MCF 10A (cell line): ENCODE data around the gene USP28. TPM values are rescaled to one million over a fixed set of nuclear protein-coding genes. Genes with fewer than 3 reads are reported as not detected.

Experiments used
- BruUV-seq: library from RNA; stranded (reverse); fragments of 400-500 nt; replicated peaks from 2 replicates; lab custom pipeline; 2021; lab: Mats Ljungman, UMichigan
- CTCF ChIA-PET: fragments of 300-600 bp; sonication (Branson Sonifier 250); formaldehyde crosslinking; extraction: SDS; loops from one replicate; lab custom pipeline; 2021; ENCODE audit warnings: antibody characterized with exemption, inconsistent platforms; lab: Yijun Ruan, JAX
- POLR2A ChIA-PET: fragments of 300-600, 350-650 bp; sonication (Branson Sonifier 250); formaldehyde crosslinking; extraction: SDS; loops from one replicate; lab custom pipeline; 2020; ENCODE audit warnings: antibody characterized with exemption, inconsistent platforms; lab: Yijun Ruan, JAX
- DNase-seq: peaks from one replicate; pipeline ENCODE4 v3.0.0-alpha.2; 2018; ENCODE audit not compliant: unreplicated experiment
- H3K27ac Mint-ChIP-seq: one replicate; pipeline ENCODE4 v1.8.0; 2022; ENCODE audit warnings: mild to moderate bottlenecking, low read depth, mixed read lengths; ENCODE audit not compliant: unreplicated experiment
- H3K27me3 Mint-ChIP-seq: one replicate; pipeline ENCODE4 v1.8.0; 2022; ENCODE audit warnings: mixed read lengths; ENCODE audit not compliant: insufficient read depth, unreplicated experiment
- H3K36me3 Mint-ChIP-seq: one replicate; pipeline ENCODE4 v1.8.0; 2022; ENCODE audit warnings: mild to moderate bottlenecking, moderate library complexity, mixed read lengths; ENCODE audit not compliant: insufficient read depth, unreplicated experiment
- H3K4me1 Mint-ChIP-seq: one replicate; pipeline ENCODE4 v1.8.0; 2022; ENCODE audit warnings: mixed read lengths; ENCODE audit not compliant: insufficient read depth, unreplicated experiment
- H3K4me3 Mint-ChIP-seq: one replicate; pipeline ENCODE4 v1.8.0; 2022; ENCODE audit warnings: mild to moderate bottlenecking, moderate library complexity, mixed read lengths; ENCODE audit not compliant: unreplicated experiment
- H3K9me3 Mint-ChIP-seq: one replicate; pipeline ENCODE4 v1.8.0; 2022; ENCODE audit warnings: mixed read lengths; ENCODE audit not compliant: unreplicated experiment
- intact Hi-C: fragments of 100-400 bp; cut with micrococcal nuclease; formaldehyde crosslinking; loops from 2 replicates; pipeline ENCODE4 v1.14.1; 2022
- total RNA-seq: library from RNA; stranded (reverse); gene quantifications from 2 replicates; pipeline ENCODE4 v1.2.3, GENCODE V29; 2022
- TF ChIP-seq, protein P1 (sequence below): fragments of 200-600 bp; IDR thresholded peaks from one replicate; pipeline ENCODE4 v1.8.0; 2022; ENCODE audit warnings: antibody characterized with exemption, mild to moderate bottlenecking; ENCODE audit not compliant: unreplicated experiment

USP28 gene
- total RNA-seq, 1 experiment from 2014 or later, result 17.2 TPM

DNA sequence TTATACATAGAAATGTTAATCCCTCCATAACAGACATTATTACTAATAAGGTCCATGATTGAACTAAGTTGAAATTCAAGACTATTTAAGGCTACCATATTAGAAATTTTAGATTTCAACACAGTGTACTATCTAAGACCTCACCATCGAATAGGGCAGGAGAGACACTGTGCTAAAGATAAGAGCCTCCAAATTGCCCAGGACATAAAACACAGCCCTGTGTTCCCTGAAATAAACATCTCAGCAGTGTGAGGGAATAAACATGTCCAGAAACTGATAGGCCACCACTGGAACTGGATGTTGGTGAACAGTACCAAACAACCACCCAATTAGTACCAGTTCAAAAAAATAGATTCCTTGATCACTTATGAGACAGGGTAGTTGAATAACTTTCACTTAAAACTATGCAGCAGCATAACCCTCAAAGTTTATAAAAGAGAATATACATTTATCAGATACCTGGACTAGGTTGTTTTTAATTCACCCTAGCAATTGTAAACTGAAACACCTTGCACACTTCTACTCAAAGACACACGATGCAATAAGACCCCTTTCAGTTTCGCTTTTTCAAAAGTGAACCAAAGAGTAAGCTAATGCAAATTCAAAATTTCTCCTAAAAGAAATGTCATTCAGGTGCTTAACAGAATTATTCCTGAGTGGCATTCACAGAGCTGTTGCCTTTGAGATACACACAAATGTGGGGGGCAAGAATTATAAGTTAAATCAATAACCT is 34.3 kb downstream of the USP28 start:
- POLR2A ChIA-PET, result no interaction called here
- intact Hi-C loops, result no loop called here
- no peaks in the 10 kb centered on the region for H3K9me3 Mint-ChIP-seq
- no peak overlapping the region for H3K4me3 Mint-ChIP-seq
- H3K36me3 Mint-ChIP-seq, result peaks cover 17% of the 10 kb centered on the region
- H3K4me1 Mint-ChIP-seq, result no peaks in the 10 kb centered on the region
- H3K27me3 Mint-ChIP-seq, result no peaks in the 10 kb centered on the region
- TF ChIP-seq, protein P1, sequence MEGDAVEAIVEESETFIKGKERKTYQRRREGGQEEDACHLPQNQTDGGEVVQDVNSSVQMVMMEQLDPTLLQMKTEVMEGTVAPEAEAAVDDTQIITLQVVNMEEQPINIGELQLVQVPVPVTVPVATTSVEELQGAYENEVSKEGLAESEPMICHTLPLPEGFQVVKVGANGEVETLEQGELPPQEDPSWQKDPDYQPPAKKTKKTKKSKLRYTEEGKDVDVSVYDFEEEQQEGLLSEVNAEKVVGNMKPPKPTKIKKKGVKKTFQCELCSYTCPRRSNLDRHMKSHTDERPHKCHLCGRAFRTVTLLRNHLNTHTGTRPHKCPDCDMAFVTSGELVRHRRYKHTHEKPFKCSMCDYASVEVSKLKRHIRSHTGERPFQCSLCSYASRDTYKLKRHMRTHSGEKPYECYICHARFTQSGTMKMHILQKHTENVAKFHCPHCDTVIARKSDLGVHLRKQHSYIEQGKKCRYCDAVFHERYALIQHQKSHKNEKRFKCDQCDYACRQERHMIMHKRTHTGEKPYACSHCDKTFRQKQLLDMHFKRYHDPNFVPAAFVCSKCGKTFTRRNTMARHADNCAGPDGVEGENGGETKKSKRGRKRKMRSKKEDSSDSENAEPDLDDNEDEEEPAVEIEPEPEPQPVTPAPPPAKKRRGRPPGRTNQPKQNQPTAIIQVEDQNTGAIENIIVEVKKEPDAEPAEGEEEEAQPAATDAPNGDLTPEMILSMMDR, result no peak
- no TSS peak for BruUV-seq
- H3K27ac Mint-ChIP-seq, result no peak overlapping the region
- CTCF ChIA-PET, result no interaction called here
- DNase-seq, result no peak

GRCh38 chr11:113839842-113840241 is 35.5 kb downstream of the USP28 start:
- DNase-seq, result no peak
- TF ChIP-seq, protein P1, result no peak
- H3K4me3 Mint-ChIP-seq, result no peak overlapping the region
- CTCF ChIA-PET, result no interaction called here
- no peaks in the 10 kb centered on the region for H3K27me3 Mint-ChIP-seq
- no TSS peak for BruUV-seq
- no peak overlapping the region for H3K27ac Mint-ChIP-seq
- H3K9me3 Mint-ChIP-seq, result no peaks in the 10 kb centered on the region
- H3K4me1 Mint-ChIP-seq, result no peaks in the 10 kb centered on the region
- POLR2A ChIA-PET, result no interaction called here
- H3K36me3 Mint-ChIP-seq, result peaks cover 17% of the 10 kb centered on the region
- intact Hi-C loops, result no loop called here

DNA sequence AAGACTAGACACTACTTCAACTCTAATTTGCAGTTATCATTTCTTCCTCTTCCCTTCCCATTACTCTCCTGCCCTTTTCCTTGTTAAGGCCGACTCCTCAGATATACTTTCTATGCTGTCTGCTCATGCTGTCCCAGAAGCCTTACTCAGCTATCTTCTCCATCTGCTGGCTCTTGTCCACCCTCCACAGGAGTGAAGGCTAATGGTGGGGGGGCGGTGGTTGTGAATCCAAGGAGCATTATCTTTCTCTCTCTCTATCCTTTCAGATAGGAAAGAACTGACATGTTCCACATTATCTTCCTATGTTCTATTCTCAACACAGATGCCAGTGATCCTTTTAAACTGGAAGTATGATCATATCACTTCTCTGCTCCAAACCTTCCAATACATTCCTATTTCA is 37.4 kb downstream of the USP28 start:
- BruUV-seq, result no TSS peak
- TF ChIP-seq, protein P1, result no peak
- POLR2A ChIA-PET, result interaction anchor here (0.6 kb wide), 1 partner anchor 721 kb away, joined by 4 read pairs; no protein-coding TSS in a partner anchor
- no peak overlapping the region for H3K4me3 Mint-ChIP-seq
- no peaks in the 10 kb centered on the region for H3K9me3 Mint-ChIP-seq
- intact Hi-C loops, result no loop called here
- no peak for DNase-seq
- H3K36me3 Mint-ChIP-seq, result peaks cover 6% of the 10 kb centered on the region
- CTCF ChIA-PET, result interaction anchor here (0.5 kb wide), 1 partner anchor 40 kb away, joined by 3 read pairs; no protein-coding TSS in a partner anchor
- H3K27ac Mint-ChIP-seq, result no peak overlapping the region
- H3K4me1 Mint-ChIP-seq, result no peaks in the 10 kb centered on the region
- H3K27me3 Mint-ChIP-seq, result no peaks in the 10 kb centered on the region

DNA sequence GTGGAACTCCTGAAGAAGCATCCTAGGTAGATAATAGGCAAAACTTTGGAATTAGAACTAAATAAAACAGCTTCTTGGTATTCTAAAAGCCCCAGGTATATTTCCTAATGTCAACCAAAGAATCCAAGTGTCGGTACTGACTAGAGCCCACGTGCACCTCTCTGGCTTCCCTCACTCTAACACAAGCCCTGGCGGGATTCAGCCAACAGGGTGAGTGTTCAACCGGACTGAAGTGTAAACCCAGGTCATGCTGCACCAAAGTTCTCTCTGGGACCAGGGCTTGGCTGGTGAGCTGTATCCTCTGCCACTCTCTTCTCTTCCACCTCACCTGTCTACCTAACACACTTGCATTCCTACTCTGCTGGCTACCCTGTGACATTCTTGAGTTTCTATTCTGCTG is 40.1 kb downstream of the USP28 start:
- no TSS peak for BruUV-seq
- H3K36me3 Mint-ChIP-seq, result peaks cover 6% of the 10 kb centered on the region
- H3K27me3 Mint-ChIP-seq, result no peaks in the 10 kb centered on the region
- no peaks in the 10 kb centered on the region for H3K9me3 Mint-ChIP-seq
- H3K4me1 Mint-ChIP-seq, result no peaks in the 10 kb centered on the region
- POLR2A ChIA-PET, result no interaction called here
- CTCF ChIA-PET, result no interaction called here
- H3K27ac Mint-ChIP-seq, result no peak overlapping the region
- no peak overlapping the region for H3K4me3 Mint-ChIP-seq
- no peak for DNase-seq
- intact Hi-C loops, result no loop called here
- TF ChIP-seq, protein P1, result no peak
